GM20000 (cell line): ENCODE data around the gene ARSB.
A peak's percentile ranks its signal among the peaks of the same experiment; 100 is the strongest.

Source experiments
- DNase-seq: peaks from one replicate; pipeline ENCODE4 v3.0.0; 2012; ENCODE audit warnings: low spot score
- CTCF ChIP-seq: IDR thresholded peaks from 2 replicates; pipeline ENCODE4 v1.5.1; 2012; ENCODE audit warnings: mild to moderate bottlenecking, control low read depth; ENCODE audit errors: extremely low read depth, missing control alignments

The ARSB gene

GRCh38 chr5:78794693-78795215 lies 190.4 kb downstream of the ARSB start:
- no peak for TF ChIP-seq CTCF
- no peak for DNase-seq

- no peak for DNase-seq
- TF ChIP-seq CTCF, result no peak
These were observed 191.0 kb downstream of the ARSB start for GRCh38 chr5:78793907-78794662.

- peak; percentile 30 for DNase-seq
- no peak for TF ChIP-seq CTCF
These were observed 192.6 kb downstream of the ARSB start for GRCh38 chr5:78792345-78793055.

GRCh38 chr5:78791501-78792100 lies 193.5 kb downstream of the ARSB start:
- no peak for DNase-seq
- TF ChIP-seq CTCF, result no peak

- no peak for TF ChIP-seq CTCF
- no peak for DNase-seq
These were observed 197.3 kb downstream of the ARSB start for GRCh38 chr5:78787783-78788182.

- no peak for DNase-seq
- no peak for TF ChIP-seq CTCF
These were observed 199.7 kb downstream of the ARSB start for GRCh38 chr5:78785454-78785853.
